Lower lobe of right lung (tissue), 2 donors: ENCODE data around the gene SPTY2D1. TPM values are rescaled to one million over a fixed set of nuclear protein-coding genes. Genes with fewer than 3 reads are reported as not detected.
A peak's percentile ranks its signal among the peaks of the same experiment; 100 is the strongest.
"Not testable (repeated sequence)": the region's sequence is repeated elsewhere in the genome, so short reads cannot be mapped to it uniquely, and the experiment has no call there.

Source experiments
- ATAC-seq, 2 donors: fragments of 200-7000 bp; cut with Tn5 transposase; one replicate each; pipeline ENCODE4 v1.9.1; 2020 to 2022; ENCODE audit warnings: mild to moderate bottlenecking in 2 of 2, moderate library complexity in 2 of 2
- DNase-seq: peaks from one replicate; pipeline ENCODE4 v3.0.0-alpha.2; 2020
- H3K27ac ChIP-seq: fragments of 200-600 bp; one replicate; pipeline ENCODE4 v1.8.0; 2022
- H3K27me3 ChIP-seq: fragments of 200-600 bp; one replicate; pipeline ENCODE4 v1.8.0; 2022; ENCODE audit warnings: low read depth
- H3K36me3 ChIP-seq: fragments of 200-600 bp; one replicate; pipeline ENCODE4 v1.8.0; 2022; ENCODE audit warnings: mild to moderate bottlenecking
- H3K4me1 ChIP-seq: fragments of 200-600 bp; one replicate; pipeline ENCODE4 v1.8.0; 2022
- H3K4me3 ChIP-seq: fragments of 200-600 bp; one replicate; pipeline ENCODE4 v1.8.0; 2022; ENCODE audit warnings: mild to moderate bottlenecking
- H3K9me3 ChIP-seq: fragments of 200-600 bp; one replicate; pipeline ENCODE4 v1.8.0; 2022
- CTCF ChIP-seq: fragments of 200-600 bp; IDR thresholded peaks from one replicate; pipeline ENCODE4 v1.8.0; 2022; ENCODE audit warnings: antibody characterized with exemption, mild to moderate bottlenecking
- intact Hi-C: fragments of 100-400 bp; cut with DNase I; formaldehyde crosslinking; loops from one replicate; pipeline ENCODE4 v1.11.0; 2022
- long read RNA-seq: library from polyadenylated mRNA; unstranded; transcript quantifications from one replicate; pipeline ENCODE4 v2.0.0, GENCODE V29; 2021
- total RNA-seq: library from RNA; stranded (reverse); fragmentation: NEBNext Ultra II Directional; extraction: Animal tissue kit (Norgen Biotek cat#: 25700); gene quantifications from one replicate; pipeline ENCODE4 v1.2.1, GENCODE V29; 2021
- donor health status: DM: no; HTN: yes; CAD: no; lungs with severe emphysema.

The SPTY2D1 gene, protein sequence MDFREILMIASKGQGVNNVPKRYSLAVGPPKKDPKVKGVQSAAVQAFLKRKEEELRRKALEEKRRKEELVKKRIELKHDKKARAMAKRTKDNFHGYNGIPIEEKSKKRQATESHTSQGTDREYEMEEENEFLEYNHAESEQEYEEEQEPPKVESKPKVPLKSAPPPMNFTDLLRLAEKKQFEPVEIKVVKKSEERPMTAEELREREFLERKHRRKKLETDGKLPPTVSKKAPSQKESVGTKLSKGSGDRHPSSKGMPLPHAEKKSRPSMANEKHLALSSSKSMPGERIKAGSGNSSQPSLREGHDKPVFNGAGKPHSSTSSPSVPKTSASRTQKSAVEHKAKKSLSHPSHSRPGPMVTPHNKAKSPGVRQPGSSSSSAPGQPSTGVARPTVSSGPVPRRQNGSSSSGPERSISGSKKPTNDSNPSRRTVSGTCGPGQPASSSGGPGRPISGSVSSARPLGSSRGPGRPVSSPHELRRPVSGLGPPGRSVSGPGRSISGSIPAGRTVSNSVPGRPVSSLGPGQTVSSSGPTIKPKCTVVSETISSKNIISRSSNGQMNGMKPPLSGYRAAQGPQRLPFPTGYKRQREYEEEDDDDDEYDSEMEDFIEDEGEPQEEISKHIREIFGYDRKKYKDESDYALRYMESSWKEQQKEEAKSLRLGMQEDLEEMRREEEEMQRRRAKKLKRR
- total RNA-seq: 18.6 TPM
- long read RNA-seq, full-length matches to known transcripts: 9 of 21 reads
- long read RNA-seq, partial matches to known transcripts: 3 of 21 reads
- long read RNA-seq, other reads (novel, unspliced or antisense): 9 of 21 reads

- peaks cover 20% of the 10 kb centered on the region for H3K4me1 ChIP-seq
- H3K27ac ChIP-seq: peak within 1 kb of the TSS; percentile 95
- peak within 1 kb of the TSS; percentile 98 for H3K4me3 ChIP-seq
- no peaks in the 10 kb centered on the region for H3K36me3 ChIP-seq
- H3K9me3 ChIP-seq: no peaks in the 10 kb centered on the region
- ATAC-seq (peak; percentile 99), DNase-seq (peak; percentile 100)
- H3K27me3 ChIP-seq: no peaks in the 10 kb centered on the region
- TF ChIP-seq CTCF: peak; percentile 22
- intact Hi-C loops: no loop called here
Measured at GRCh38 chr11:18634140-18635032, at the start of gene SPTY2D1. Gene SPTY2D1 (minus strand): TSS chr11:18634342. CDS start chr11:18634257, 85 bp downstream.

GRCh38 chr11:18682466-18682865, 48.3 kb upstream of the SPTY2D1 start:
- Histone ChIP-seq H3K27ac (no peak overlapping the region), H3K4me1 (no peaks in the 10 kb centered on the region), H3K9me3 (no peaks in the 10 kb centered on the region), H3K4me3 (no peak overlapping the region), H3K36me3 (no peaks in the 10 kb centered on the region), H3K27me3 (no peaks in the 10 kb centered on the region)
- ATAC-seq: no peak
- intact Hi-C loops: no loop called here
- DNase-seq: no peak
- no peak for TF ChIP-seq CTCF

- H3K27ac ChIP-seq, H3K36me3 ChIP-seq, intact Hi-C loops, H3K4me3 ChIP-seq, H3K27me3 ChIP-seq, ATAC-seq, H3K9me3 ChIP-seq, DNase-seq, H3K4me1 ChIP-seq: not testable (repeated sequence)
Measured at GRCh38 chr11:18681949-18682348, 47.8 kb upstream of the SPTY2D1 start.

- no peak for DNase-seq
- no peak for ATAC-seq
- H3K36me3 ChIP-seq: no peaks in the 10 kb centered on the region
- no peak overlapping the region for H3K27ac ChIP-seq
- no peaks in the 10 kb centered on the region for H3K4me1 ChIP-seq
- H3K27me3 ChIP-seq: no peaks in the 10 kb centered on the region
- no peak for TF ChIP-seq CTCF
- no peak overlapping the region for H3K4me3 ChIP-seq
- no peaks in the 10 kb centered on the region for H3K9me3 ChIP-seq
- intact Hi-C loops: no loop called here
Measured at GRCh38 chr11:18677560-18677959, 43.4 kb upstream of the SPTY2D1 start.

DNA sequence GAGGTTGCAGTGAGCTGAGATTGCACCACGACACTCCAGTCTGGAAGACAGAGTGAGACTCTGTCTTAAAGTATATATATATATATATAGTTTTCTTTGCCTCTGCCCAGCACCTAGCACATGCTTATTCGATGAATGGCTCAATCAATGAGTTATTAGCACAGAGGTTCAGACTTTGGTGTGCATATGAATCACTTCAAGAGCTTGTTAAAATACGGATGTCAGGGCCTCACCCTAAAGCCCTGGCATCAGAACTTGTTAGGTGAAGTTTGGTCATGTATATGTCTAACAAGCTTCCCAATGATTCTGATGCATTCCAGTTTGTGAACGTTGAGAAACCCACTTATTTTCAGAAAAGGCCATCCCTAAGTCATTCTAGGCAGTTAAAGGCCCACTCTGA, 42.7 kb upstream of the SPTY2D1 start:
- ATAC-seq: no peak
- Histone ChIP-seq H3K4me3 (no peak overlapping the region), H3K27me3 (no peaks in the 10 kb centered on the region), H3K36me3 (no peaks in the 10 kb centered on the region), H3K27ac (no peak overlapping the region), H3K9me3 (no peaks in the 10 kb centered on the region), H3K4me1 (no peaks in the 10 kb centered on the region)
- no peak for TF ChIP-seq CTCF
- intact Hi-C loops: no loop called here
- DNase-seq: no peak

- peak in 1 of 2 donors; percentile 51 for ATAC-seq
- H3K4me1 ChIP-seq, DNase-seq, intact Hi-C loops, H3K4me3 ChIP-seq, H3K27ac ChIP-seq, H3K27me3 ChIP-seq, H3K9me3 ChIP-seq, H3K36me3 ChIP-seq: not testable (repeated sequence)
Measured at GRCh38 chr11:18672209-18672608, 38.1 kb upstream of the SPTY2D1 start.
